Activated CD8-positive, alpha-beta memory T cell treated with anti-CD3 and anti-CD28 coated beads, Interleukin-2, amount 50 U/mL, for 48 hours (primary cell): Measurements from ENCODE around the gene PDGFC.

Experiments
- DNase-seq: peaks from one replicate; pipeline ENCODE4 v3.0.0-alpha.2; 2020

Gene PDGFC

GRCh38 chr4:156778093-156778492, 193.5 kb downstream of the PDGFC start:
- no peak for DNase-seq

GRCh38 chr4:156775813-156776212, 195.8 kb downstream of the PDGFC start:
- DNase-seq, result no peak

GRCh38 chr4:156774422-156774821, 197.2 kb downstream of the PDGFC start:
- no peak for DNase-seq

GRCh38 chr4:156773648-156774357, 197.8 kb downstream of the PDGFC start:
- DNase-seq, result no peak

- no peak for DNase-seq
Observed at GRCh38 chr4:156771171-156771837, 200.3 kb downstream of the PDGFC start.

- no peak for DNase-seq
Observed at GRCh38 chr4:156770140-156770539, 201.5 kb downstream of the PDGFC start.

- DNase-seq, result no peak
Observed at GRCh38 chr4:156767911-156768415, 203.6 kb downstream of the PDGFC start.

- DNase-seq, result no peak
Observed at GRCh38 chr4:156766846-156767245, 204.8 kb downstream of the PDGFC start.

- no peak for DNase-seq
Observed at GRCh38 chr4:156765277-156765676, 206.3 kb downstream of the PDGFC start.

GRCh38 chr4:156764846-156765245, 206.8 kb downstream of the PDGFC start:
- DNase-seq, result no peak

- no peak for DNase-seq
Observed at GRCh38 chr4:156764145-156764544, 207.5 kb downstream of the PDGFC start.

GRCh38 chr4:156763511-156763910, 208.1 kb downstream of the PDGFC start:
- DNase-seq, result no peak

GRCh38 chr4:156762851-156763250, 208.7 kb downstream of the PDGFC start:
- no peak for DNase-seq

GRCh38 chr4:156756118-156756517, 215.5 kb downstream of the PDGFC start:
- no peak for DNase-seq

- DNase-seq, result no peak
Observed at GRCh38 chr4:156754832-156755570, 216.6 kb downstream of the PDGFC start.

GRCh38 chr4:156751486-156751885, 220.1 kb downstream of the PDGFC start:
- no peak for DNase-seq

GRCh38 chr4:156749426-156750403, 221.9 kb downstream of the PDGFC start:
- no peak for DNase-seq

- DNase-seq, result no peak
Observed at GRCh38 chr4:156746111-156746510, 225.5 kb downstream of the PDGFC start.

GRCh38 chr4:156738766-156739165, 232.8 kb downstream of the PDGFC start:
- DNase-seq, result no peak

- DNase-seq, result no peak
Observed at GRCh38 chr4:156734965-156735895, 236.4 kb downstream of the PDGFC start.

GRCh38 chr4:156733582-156733981, 238.0 kb downstream of the PDGFC start:
- no peak for DNase-seq
